GM21447 (cell line): ENCODE measurements around the gene CLEC16A.
"Not testable (repeated sequence)": the region's sequence is repeated elsewhere in the genome, so short reads cannot be mapped to it uniquely, and the experiment has no call there.

Source experiments
- ATAC-seq: cut with Tn5 transposase; IDR thresholded peaks from one replicate; pipeline ENCODE4 v1.9.1; 2021; ENCODE audit not compliant: unreplicated experiment

CLEC16A gene

DNA sequence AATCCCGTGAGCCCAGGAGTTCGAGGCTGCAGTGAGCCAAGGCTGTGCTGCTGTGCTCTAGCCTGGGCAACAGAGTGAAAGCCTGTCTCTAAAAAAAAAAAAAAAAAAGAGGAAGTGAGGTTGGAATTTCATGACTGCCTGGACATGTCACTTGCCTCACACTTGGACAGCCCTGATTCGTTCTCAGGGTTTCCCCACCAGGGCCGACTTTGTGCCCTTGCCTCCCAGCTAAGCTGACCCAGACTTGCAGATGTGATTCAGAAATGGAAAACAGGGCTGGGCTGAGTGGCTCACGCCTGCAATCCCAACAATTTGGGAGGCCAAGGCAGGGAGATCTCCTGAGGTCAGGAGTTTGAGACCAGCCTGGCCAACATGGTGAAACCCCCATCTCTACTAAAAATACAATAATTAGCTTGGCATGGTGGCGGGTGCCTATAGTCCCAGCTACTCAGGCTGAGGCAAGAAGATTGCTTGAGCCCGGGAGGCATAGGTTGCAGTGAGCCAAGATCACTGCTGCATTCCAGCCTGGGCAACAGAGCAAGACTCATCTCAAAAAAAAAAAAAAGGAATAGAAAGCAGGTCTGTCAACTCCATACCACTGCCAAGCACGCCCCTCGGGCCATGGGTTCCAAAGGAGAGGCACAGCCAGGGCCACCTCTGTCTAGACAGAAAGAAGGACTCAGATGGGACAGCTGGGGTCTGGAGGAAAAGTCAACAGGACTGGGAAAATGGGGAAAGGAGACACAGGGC is 264.7 kb downstream of the CLEC16A start:
- ATAC-seq = no peak

DNA sequence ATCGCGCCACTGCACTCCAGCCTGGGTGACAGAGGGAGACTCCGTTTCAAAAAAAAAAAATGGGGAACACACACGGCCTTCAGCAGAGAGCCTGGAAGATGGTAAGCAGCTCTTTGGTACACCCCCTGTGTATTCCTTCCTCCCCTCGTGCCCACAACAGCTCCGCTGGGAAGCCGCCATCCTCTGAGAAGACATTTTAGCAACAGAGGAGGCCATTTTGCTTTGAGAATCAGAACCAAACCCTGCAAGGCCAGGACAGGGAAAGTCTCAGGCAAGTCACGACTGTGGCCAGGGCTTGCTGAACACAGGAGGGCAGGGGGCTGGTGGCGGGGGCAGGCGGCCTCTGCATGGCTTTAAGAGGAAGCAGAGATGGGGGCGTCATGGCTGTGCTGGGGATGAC is 265.9 kb downstream of the CLEC16A start:
- ATAC-seq = no peak

DNA sequence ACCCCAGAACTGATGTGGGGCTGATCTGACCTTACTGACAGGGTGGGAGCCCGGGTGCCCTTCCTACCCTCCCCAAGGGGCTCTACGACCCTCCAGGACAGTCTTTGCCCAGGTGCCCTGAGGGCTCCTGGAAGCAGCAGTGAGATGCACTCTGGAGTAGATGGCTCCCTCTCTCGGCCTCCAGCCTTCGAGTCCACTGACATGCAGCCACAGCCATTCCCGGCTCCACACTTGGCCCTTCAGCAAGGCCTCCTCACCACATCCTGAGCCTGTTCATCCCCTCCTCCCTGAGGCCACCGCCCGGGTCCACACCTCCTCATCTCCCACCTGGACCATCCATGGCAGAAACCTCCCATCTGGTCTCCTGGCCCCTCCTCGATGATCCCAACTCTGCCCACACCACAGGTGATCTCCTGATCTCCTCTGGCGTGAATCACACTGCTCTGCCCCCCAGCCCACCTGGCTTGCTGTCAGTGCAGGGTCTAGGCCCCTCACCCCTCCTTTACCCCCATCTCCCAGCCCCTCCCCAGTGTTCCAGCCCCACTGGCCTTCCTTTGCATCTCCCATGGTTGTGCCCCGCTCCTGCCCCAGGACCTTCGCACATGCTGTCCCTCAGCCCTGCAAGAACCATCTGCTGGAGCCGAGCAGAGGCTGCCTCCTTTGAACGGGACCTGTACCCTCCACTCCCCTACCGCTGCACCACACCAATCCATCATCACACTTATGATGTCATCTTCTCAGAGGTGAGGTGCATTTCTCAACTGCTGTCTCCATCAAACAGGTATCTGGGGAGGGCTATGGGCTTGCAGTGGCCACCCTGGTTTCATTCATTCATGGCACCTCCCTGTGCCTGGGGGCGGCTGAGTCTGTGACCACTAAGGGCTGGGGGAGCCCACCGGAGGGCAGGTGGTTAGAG is 267.0 kb downstream of the CLEC16A start:
- no peak for ATAC-seq

DNA sequence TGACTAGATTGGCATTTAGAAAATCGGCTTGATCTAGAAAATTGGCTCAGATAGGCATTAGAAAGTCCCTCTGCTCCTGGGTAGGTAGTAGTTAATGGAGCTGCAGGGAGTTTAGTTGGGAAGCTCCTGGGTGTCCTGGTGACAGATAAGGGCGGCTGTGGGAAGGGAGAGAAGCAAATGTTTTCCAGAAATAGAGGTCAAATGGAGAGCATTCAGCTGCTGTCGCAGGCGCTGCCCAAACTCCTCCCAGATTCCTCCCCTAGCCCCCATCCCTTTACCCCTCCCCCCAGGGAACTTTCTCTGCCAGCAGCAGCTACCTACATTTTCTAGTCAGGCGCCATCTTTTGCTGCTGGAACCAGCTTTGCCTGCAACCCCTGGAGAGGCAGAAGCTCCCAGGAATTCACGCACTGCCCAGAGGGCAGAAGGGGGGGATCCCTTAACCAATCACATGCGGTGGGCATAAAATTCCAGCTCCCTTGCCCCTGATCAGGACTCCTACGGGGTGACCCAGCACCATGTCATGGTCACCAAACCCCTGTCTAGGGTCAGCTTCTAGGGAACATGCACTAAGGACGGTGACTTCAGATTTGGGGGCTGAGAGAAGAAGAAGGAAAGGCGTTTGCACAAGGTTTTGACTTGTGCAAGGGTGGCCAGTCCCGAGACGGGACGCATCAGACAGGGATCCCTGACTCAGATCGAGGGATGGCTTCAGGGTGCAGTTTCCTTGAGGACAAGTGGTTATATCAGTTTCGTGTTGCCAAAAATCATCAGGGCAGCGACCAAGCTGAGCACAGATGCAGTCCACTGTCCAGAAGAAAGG is 267.8 kb downstream of the CLEC16A start:
- no peak for ATAC-seq

DNA sequence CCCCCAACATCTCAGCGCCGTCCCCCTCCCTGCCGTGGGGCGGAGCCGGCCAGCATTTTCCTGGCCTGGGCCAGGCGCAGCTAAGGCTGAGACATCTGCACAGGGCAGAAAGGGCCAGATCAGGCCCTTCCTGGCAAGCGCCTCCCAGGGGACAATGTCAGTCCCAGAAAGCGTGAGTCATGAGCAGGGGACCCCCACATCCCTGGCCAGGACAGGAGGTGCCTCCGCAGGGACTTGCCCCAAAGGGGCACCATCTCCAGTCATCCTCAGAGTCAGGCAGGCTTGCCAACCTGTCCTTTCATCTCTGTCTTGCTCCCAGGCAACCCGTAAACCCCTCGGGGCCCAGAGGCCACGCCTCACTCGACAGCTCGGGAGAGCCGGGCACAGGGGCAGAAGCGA is 268.4 kb downstream of the CLEC16A start:
- ATAC-seq = no peak

DNA sequence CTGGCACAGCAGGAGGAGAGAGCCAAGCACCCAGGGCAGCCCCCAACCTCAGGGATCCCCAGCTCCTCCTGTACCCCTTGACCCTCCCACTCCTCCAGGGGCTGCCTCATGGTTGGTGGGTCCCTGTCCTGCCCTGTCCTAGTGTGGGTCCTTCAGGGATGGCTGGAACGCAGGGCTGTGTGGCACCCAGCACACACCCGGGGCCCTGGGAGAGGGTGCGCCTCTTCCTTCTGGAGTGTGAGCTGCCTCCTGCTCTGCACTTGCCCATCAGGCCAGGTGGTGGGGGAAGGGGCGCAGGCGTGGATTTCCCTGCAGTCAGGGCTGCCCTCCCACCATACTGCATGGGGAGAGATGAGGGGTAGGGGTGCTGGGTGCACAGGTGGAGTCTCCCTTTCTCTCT is 269.0 kb downstream of the CLEC16A start:
- no peak for ATAC-seq

DNA sequence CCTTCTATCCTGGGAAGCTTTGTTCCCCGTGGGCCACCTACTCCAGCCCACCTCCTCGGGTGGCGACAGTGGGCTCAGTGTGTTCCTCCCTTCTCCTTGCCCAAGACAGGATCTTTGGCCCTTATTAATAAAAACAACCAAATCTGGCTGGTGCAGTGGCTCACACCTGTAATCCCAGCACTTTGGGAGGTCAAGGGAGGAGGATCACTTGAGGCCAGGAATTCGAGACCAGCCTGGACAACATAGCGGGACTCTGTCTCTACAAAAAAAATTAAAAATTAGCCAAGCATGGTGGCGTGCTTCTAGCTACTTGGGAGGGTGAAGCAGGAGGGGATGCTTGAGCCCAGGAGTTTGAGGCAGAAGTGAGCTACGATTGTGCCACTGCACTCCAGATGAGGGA is 269.4 kb downstream of the CLEC16A start:
- ATAC-seq = no peak

DNA sequence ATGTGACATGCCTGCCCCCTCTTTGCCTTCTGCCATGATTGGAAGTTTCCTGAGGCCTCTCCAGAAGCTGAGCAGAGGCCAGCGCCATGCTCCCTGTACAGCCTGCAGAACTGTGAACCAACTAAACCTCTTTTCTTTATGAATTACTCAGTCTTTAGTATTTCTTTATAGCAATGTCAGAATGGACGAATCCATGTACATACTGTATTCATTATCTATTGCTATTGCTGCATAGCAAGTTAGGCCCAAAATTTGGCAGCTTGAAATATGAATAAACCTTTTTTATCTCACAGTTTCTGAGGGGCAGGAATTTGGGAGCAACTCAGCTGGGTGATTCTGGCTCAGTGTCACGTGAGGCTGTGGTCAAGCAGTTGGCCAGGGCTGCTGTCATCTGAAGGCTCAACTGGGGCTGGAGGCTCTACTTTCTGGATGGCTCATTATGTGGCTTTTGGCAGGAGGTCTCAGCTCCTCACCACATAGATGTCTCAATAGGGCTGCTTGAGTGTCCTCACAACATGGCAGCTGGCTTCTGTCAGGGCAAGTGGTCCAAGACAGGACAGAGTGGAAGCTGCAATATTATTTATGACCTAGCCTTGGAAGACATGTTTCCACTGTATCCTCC is 271.7 kb downstream of the CLEC16A start:
- ATAC-seq = no peak

DNA sequence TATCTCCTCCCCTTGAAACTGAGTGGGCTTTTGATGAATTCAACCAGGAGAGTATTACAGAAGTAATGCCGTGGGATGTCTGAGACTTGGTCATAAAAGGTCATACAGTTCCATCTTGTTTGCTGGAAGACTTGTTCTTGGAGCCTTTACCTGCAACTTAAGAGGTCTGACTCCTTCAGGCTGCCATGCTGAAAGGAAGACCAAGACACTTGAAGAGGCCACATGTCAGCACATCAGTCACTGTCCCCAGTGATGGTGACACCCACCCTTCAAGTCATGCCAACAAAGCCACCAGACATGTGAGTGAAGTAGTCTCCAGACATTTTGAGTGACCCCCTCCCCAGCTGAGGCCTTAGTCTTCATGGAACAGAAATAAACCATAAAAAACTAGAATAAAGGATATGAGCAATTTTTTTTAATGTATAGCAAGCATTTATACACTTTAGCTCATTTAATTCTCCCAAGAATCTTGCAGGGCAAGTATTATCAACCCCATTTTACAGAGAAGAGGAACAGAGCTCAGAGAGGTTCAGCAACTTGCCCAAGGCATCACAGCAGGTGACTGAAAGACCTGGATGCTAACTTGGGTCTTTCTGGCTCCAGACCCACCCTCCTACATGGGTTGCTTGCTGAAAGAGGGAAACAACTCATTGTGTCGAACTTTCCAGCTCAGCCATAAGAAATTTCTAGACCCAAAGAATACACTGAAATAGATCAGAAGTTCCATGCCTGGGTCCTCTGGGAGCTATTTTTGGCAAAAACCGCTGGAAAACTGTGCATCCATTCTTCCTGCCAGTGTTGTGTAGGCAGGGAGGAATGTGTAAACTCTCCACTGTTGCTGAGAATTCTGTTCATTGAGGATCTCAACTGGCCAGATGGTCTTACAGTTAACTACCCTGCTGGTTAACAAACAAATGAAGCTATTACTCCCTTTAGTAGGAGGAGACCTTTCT is 273.6 kb downstream of the CLEC16A start:
- no peak for ATAC-seq

DNA sequence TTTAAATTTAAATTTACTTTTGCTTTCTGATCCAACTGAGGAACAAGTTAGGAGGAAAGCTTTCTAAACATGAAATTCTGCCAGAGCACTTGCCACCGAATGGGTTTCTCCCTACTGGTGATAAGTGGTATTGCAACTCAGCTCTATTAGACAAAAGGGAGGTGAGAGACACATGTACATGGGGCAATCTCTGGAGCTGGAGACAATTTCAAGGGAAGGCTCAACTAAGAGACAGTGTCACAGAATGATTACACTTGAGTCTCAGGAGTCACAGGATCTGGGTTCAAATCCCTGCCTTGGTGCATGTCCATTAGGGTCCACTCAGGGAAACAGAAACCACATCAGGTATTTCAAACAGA is 274.2 kb downstream of the CLEC16A start:
- ATAC-seq = no peak

DNA sequence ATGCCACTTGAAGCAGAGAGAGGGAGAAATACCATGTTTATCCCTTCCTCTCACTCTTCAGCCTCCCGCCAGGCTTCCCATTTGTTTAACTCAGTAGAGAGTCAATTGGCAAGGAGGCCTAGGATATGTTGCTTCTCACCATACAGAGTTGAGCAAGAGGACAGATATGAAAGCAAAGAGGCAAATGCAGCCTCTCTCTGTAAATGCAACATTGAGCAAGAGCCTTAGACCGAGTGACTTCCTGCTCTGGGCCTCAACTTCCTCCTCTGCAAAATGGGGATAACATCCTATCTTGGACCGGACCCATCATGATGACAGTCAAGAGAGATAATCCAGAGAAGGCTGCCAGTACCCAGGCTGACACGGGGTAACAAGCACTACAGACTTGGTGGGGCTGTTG is 274.8 kb downstream of the CLEC16A start:
- ATAC-seq = no peak

DNA sequence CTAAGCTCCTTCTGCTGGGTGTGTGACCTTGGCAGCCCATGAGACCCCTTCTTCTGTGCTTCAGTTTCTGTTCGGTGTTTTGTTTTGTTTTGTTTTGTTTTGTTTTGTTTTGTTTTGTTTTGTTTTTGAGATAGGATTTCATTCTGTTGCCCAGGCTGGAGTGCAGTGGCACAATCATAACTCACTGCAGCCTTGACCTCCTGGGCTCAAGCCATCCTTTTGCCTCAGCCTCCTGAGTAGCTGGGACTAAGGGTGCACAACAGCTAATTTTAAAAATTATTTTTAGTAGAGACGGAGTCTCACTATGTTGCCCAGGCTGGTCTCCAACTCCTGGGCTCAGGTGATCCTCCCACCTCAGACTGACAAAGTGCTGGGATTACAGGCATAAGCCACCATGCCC is 276.1 kb downstream of the CLEC16A start:
- ATAC-seq = not testable (repeated sequence)

DNA sequence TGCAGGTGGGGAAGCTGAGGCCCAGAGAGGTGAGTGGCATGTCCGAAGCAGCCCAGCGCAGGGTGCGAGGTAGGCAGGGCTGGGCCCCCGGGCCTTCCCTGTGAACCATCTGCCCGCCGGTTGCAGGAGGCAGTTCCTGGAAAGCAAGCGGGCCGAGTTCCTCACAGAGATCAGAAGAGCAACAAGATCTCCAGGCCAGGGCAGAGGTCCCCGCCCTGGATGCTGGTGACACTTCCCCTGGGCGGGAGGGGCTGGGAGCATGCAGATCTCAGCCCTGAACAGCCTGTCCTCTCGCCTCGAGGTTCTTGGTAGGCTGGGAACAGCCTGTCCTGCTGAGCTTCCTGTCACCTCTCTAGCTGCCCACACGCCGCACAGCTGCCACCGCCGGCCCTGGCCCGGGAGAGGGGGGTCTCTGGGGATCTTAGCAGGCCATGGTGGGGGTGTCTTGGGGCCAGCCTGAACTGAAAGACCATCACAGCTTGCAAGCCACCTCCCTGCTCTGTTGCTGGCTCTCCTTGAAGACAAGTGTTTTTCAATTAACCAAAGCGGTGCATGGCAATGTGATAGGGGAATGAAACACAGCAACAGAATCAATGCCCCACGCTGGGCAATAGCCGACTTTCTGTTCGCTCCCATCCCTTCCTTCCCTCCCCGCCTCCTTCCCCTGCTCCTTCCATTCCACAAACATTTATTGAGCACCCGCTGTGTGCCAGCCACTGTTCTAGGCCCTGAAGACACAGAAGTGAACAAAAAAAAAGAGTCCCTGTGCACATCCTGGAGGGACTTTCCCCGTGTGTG is 279.9 kb downstream of the CLEC16A start:
- ATAC-seq = peak; percentile 50

DNA sequence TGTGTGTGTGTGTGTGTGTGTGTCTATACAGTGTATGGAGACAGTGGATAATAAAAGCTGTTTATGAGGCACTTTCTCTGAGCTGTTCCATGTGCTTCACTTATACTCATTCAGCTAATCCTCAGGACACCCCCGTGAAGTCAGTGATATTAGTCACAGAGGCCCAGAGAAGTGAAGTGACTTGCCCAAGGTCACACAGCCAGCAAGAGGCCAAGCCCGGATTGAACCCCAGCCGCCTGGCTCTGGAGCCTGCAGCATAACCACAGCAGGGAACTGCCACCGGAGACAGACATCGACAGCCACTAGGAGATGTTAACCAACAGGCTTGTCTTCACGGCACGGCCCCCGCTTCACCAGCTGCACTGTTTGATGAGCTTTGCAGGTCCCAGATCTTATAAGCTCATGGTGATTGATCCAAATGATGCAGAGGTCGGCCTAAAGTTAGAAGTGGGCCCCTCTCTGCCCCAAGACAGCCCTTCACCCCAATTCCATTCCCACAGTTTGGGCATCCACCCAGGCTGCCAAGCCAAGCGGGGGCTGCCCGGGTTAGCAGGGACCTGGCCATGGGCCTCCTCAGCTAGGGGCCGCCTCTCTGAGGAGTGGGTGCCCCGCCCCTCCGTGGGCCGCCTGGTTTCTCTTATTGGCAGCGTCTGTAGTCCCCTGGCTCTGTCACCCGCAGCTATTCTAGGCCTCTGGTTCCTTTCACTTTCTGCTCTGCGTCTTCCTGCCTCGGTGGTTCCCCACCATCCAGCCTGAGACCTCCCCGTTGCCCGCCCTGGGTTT is 280.7 kb downstream of the CLEC16A start:
- ATAC-seq = peak; percentile 82

DNA sequence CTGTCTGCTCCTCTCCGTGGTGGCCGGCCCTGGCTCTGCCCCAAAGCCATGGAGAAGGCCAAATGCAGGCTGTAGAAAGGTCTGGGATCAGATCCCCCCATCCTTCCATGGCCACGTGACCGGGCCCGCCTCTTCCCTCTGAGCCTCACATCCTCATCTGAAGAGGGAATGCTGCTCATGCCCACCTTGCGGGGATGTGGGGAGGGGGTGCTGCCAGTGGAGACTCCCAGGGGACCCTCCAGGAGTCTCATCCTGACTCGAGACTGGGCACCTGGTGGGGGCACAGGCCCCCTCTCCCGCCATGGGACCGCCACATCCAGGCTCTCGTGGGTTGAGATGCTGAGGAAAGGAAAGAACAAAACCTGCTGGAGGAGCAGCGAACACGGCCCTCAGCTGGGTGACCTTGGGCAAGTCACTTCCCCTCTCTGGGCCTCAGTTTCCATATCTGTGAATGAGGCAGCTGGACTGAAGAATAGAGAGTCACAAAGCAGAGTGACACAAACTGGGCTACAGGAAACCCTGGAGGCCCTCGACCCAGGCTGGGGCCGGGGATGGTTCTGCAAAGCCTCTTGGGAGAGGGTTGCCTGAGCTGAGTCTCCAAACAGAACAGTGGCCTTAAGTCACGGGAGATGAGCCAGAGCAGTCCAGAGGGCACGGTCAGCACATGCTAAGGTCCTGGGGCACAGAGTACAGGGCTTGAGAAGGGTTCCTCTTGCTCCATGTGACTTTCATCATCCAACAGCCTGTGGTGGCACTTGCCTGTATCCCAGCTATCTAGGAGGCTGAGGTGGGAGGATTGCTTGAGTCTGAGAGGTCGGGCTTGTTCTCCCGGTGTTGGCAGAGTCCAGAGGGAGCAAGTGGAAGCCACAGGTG is 281.5 kb downstream of the CLEC16A start:
- ATAC-seq = no peak

DNA sequence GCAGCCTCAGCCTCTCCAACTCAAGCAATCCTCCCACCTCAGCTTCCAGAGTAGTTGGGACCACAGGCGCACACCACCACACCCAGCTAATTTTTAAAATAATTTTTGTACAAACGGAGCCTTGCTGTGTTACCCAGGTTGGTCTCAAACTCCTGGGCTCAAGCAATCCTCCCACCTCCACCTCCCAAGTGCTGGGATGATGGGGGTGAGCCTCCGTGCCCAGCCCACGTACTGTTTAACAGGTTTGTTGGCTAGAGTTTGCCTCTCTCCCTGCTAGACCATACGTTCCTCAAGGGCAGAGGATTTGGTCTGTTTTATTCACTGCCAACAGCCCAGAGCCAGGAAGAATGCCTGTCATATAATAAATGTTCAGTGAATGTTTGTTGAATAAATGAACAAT is 285.1 kb downstream of the CLEC16A start:
- no peak for ATAC-seq

DNA sequence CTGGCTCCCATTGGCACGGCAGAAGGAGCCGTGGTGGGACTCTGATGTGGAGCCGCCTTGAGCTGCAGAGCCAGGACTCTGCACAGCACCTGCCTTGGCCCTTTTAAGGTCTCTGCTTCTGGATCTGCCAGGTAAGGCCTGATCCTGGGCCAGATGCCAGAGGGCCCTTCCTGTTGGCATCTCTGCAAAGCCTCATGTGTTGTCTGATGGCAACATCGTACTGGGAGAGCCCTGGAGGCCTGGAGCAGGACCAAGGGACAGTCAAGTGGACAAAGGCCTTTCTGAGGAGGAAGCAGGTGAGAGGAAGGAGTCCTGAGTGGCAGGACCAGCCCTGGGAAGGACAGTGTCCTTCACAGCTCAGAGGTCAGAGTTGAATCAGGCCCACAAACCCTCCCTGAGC is 285.5 kb downstream of the CLEC16A start:
- ATAC-seq = no peak
